HepG2 (cell line): Measurements from ENCODE around the gene FCN3. TPM values are rescaled to one million over a fixed set of nuclear protein-coding genes. Genes with fewer than 3 reads are reported as not detected.

Source experiments
- ATAC-seq: fragments of 200-7000 bp; cut with Tn5 transposase; 3 replicates; pipeline ENCODE4 v1.9.1; 2020; ENCODE audit warnings: mild to moderate bottlenecking, moderate library complexity
- BruUV-seq: library from RNA; stranded (reverse); fragments of 400-500 nt; replicated peaks from 2 replicates; lab custom pipeline; 2021; lab: Mats Ljungman, UMichigan
- CTCF ChIA-PET: fragments of 300-600 bp; formaldehyde crosslinking; extraction: SDS; loops from one replicate; lab custom pipeline; 2021; ENCODE audit warnings: low total read pairs, inconsistent platforms, low intra/inter-chr PET ratio; lab: Yijun Ruan, JAX
- POLR2A ChIA-PET: fragments of 350-600 bp; sonication (Branson Sonifier 250); formaldehyde crosslinking; loops from one replicate; lab custom pipeline; 2020; ENCODE audit warnings: antibody characterized with exemption, inconsistent platforms; lab: Yijun Ruan, JAX
- DNase-seq: peaks from one replicate; pipeline ENCODE4 v3.0.0-alpha.2; 2015; ENCODE audit warnings: low spot score
- FAIRE-seq: peaks from 3 replicates; lab custom pipeline; 2011; peaks lifted over from hg19 to GRCh38; lab: Jason Lieb, UNC
- H2AFZ ChIP-seq: one replicate; pipeline ENCODE4 v1.6.1; 2011; ENCODE audit warnings: low read length, inconsistent platforms
- H3K27ac ChIP-seq: fragments of 300-600 bp; 3 replicates; pipeline ENCODE4 v1.8.0; 2011; ENCODE audit warnings: mixed run types, mild to moderate bottlenecking, mixed read lengths, low read length, inconsistent platforms; ENCODE audit not compliant: insufficient read depth; ENCODE audit errors: extremely low read length
- H3K27me3 ChIP-seq, 2 experiments: fragments of 200-600 bp in 1 of 2; 2 replicates in 1 of 2; 3 replicates in 1 of 2; pipeline versions ENCODE4 v1.6.0 to v1.8.0; 2011; ENCODE audit warnings: low read length in 2 of 2, mild to moderate bottlenecking in 2 of 2, moderate library complexity in 2 of 2, inconsistent platforms in 1 of 2; ENCODE audit not compliant: insufficient read depth in 2 of 2, control insufficient read depth in 1 of 2
- H3K36me3 ChIP-seq, 2 experiments: fragments of 200-600 bp in 1 of 2; replicated peaks in 1 of 2; 2 replicates in 1 of 2; 3 replicates in 1 of 2; pipeline versions ENCODE4 v1.5.1 to v1.8.0; 2011; ENCODE audit warnings: low read length in 2 of 2, inconsistent platforms in 1 of 2; ENCODE audit not compliant: insufficient read depth in 2 of 2, control insufficient read depth in 1 of 2
- H3K4me1 ChIP-seq: 2 replicates; pipeline ENCODE4 v1.5.1; 2012; ENCODE audit warnings: low read length, inconsistent platforms; ENCODE audit not compliant: insufficient read depth
- H3K4me2 ChIP-seq: 2 replicates; pipeline ENCODE4 v1.6.0; 2011; ENCODE audit warnings: low read depth, low read length, inconsistent platforms
- H3K4me3 ChIP-seq, 3 experiments: fragments of 200-600 bp in 1 of 3; sonication (generic), shearing (Covaris generic) in 1 of 3; replicated peaks in 1 of 3; 2 replicates each; pipeline ENCODE4 v1.5.1; 2011 to 2016; ENCODE audit warnings: low read length in 3 of 3, inconsistent platforms in 2 of 3, low read depth in 2 of 3, mild to moderate bottlenecking in 2 of 3, control low read depth in 1 of 3, mixed read lengths in 1 of 3; ENCODE audit not compliant: insufficient read depth in 1 of 3
- H3K79me2 ChIP-seq: one replicate; pipeline ENCODE4 v1.6.1; 2011; ENCODE audit warnings: low read length, inconsistent platforms; ENCODE audit not compliant: insufficient read depth
- H3K9ac ChIP-seq: 2 replicates; pipeline ENCODE4 v1.6.0; 2011; ENCODE audit warnings: mild to moderate bottlenecking, low read depth, low read length, inconsistent platforms; ENCODE audit not compliant: insufficient read depth
- H3K9me3 ChIP-seq: 2 replicates; pipeline ENCODE4 v1.5.1; 2012; ENCODE audit warnings: mild to moderate bottlenecking, low read length
- H4K20me1 ChIP-seq: 2 replicates; pipeline ENCODE4 v1.6.0; 2011; ENCODE audit warnings: inconsistent platforms, mild to moderate bottlenecking, low read length, moderate library complexity; ENCODE audit not compliant: insufficient read depth
- BORCS8-MEF2B ChIP-seq: sonication (generic); formaldehyde crosslinking; IDR thresholded peaks from 2 replicates; pipeline ENCODE4 v1.8.0; 2022; ENCODE audit warnings: mild to moderate bottlenecking, missing genetic modification reagents
- E2F5 ChIP-seq: sonication (generic); formaldehyde crosslinking; conservative IDR thresholded peaks from 2 replicates; pipeline ENCODE4 v1.4.0; 2020; ENCODE audit warnings: missing genetic modification reagents
- HDAC6 ChIP-seq: fragments of 200-600 bp; sonication (generic); IDR thresholded peaks from 2 replicates; pipeline ENCODE4 v1.7.0; 2017; ENCODE audit warnings: mild to moderate bottlenecking, antibody characterized with exemption, low read length, low read depth
- NFKBIZ ChIP-seq: IDR thresholded peaks from 2 replicates; pipeline ENCODE4 v1.6.1; 2018; ENCODE audit warnings: missing genetic modification reagents, missing compliant biosample characterization
- NR2F6 ChIP-seq, 2 experiments: IDR thresholded peaks; 2 replicates each; pipeline ENCODE4 v1.6.1; 2016; ENCODE audit warnings: antibody characterized with exemption in 1 of 2, mild to moderate bottlenecking in 1 of 2
- SIX1 ChIP-seq: sonication (generic); formaldehyde crosslinking; IDR thresholded peaks from 2 replicates; pipeline ENCODE4 v1.4.0; 2020; ENCODE audit warnings: missing genetic modification reagents, borderline replicate concordance
- SKI ChIP-seq: fragments of 450-650 bp; IDR thresholded peaks from one replicate; pipeline ENCODE4 v1.6.1; 2018; ENCODE audit warnings: mild to moderate bottlenecking; ENCODE audit not compliant: partially characterized antibody
- ZNF205 ChIP-seq: IDR thresholded peaks from 2 replicates; pipeline ENCODE4 v1.6.1; 2018; ENCODE audit warnings: missing biosample characterization, missing genetic modification reagents
- ZNF33B ChIP-seq: sonication (generic); formaldehyde crosslinking; IDR thresholded peaks from 2 replicates; pipeline ENCODE4 v1.5.1; 2020; ENCODE audit warnings: mild to moderate bottlenecking, missing genetic modification reagents
- ZNF546 ChIP-seq: sonication (generic); formaldehyde crosslinking; conservative IDR thresholded peaks from 2 replicates; pipeline ENCODE4 v1.8.1; 2023; ENCODE audit warnings: mild to moderate bottlenecking, missing genetic modification reagents
- ZNF589 ChIP-seq: sonication (generic); formaldehyde crosslinking; conservative IDR thresholded peaks from 2 replicates; pipeline ENCODE4 v1.8.0; 2022; ENCODE audit warnings: mild to moderate bottlenecking, moderate library complexity, missing genetic modification reagents
- ZNF597 ChIP-seq: sonication (generic); formaldehyde crosslinking; IDR thresholded peaks from 2 replicates; pipeline ENCODE4 v1.5.0; 2020; ENCODE audit warnings: missing genetic modification reagents
- ZNF773 ChIP-seq: sonication (generic); formaldehyde crosslinking; IDR thresholded peaks from 2 replicates; pipeline ENCODE4 v1.4.0; 2020; ENCODE audit warnings: missing genetic modification reagents, borderline replicate concordance
- WGBS: methylation state at CpG from one replicate; pipeline ENCODE4 v1.1.6; 2017; ENCODE audit warnings: low lambda C conversion rate; 5-methylcytosine and 5-hydroxymethylcytosine counted together
- in situ Hi-C: cut with HindIII; loops from 2 replicates; pipeline ENCODE4 v1.10.0; 2017; ENCODE audit warnings: low pct_unique_long_range_greater_than_20kb; ENCODE audit not compliant: extremely low pct_ligation_motif_present
- intact Hi-C: fragments of 100-400 bp; cut with micrococcal nuclease; formaldehyde crosslinking; loops from one replicate; pipeline ENCODE4 v1.10.0; 2022; ENCODE audit not compliant: unreplicated experiment
- polyA plus RNA-seq, 8 experiments: library from polyadenylated mRNA; depleted of rRNA in 3 of 8; stranded (reverse) in 7 of 8; unstranded in 1 of 8; fragments of >200 nt; fragmentation: Illumina TruSeq in 4 of 8; extraction: Trizol in 4 of 8; gene quantifications; 2 replicates each; pipeline versions ENCODE4 v1.2.1 to v1.2.3, GENCODE V29; 2011 to 2016; ENCODE audit warnings: low read depth in 4 of 8, missing spikeins in 1 of 8, mixed read lengths in 1 of 8; ENCODE audit not compliant: insufficient read depth in 1 of 8
- total RNA-seq, 5 experiments: library from RNA; depleted of rRNA; stranded (reverse); fragments of >200 nt; fragmentation: Illumina TruSeq; extraction: Trizol; gene quantifications; 2 replicates each; pipeline ENCODE4 v1.2.3, GENCODE V29; 2016; ENCODE audit warnings: low read depth in 1 of 5
- TF ChIP-seq, protein P1 (sequence below): IDR thresholded peaks from 2 replicates; pipeline ENCODE4 v1.6.1; 2018; ENCODE audit warnings: missing genetic modification reagents, mild to moderate bottlenecking, missing compliant biosample characterization

Gene FCN3
- total and polyA plus RNA-seq, 2 of the 13 experiments (the other 11 are each of a cell fraction or from before 2014, with no cell fraction given) = not detected

DNA sequence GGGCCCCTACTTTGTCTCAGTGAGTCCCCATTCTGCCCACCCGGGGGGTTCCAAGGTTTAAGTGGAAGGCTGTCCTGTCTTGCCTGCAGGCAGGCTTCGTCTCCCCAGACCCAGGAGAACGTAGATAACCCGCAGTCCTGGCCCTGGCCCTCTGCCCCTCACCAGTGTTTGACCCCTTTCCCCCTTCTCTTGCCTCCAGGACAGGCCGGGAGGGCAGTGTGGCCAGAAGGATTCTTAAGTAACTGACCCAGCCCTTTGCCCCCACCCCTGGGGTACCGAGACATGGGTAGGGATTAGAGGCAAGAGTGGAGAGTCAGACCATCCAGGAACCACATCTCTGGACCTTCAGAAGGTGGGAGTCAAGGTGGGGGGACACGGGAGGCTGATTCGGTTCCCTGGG lies 43.8 kb downstream of the FCN3 start:
- Histone ChIP-seq H2AFZ (no peak overlapping the region), H3K79me2 (peaks cover 14% of the 10 kb centered on the region), H4K20me1 (no peaks in the 10 kb centered on the region), H3K27ac (no peak overlapping the region), H3K9ac (no peak overlapping the region), H3K4me2 (no peak overlapping the region), H3K4me1 (no peaks in the 10 kb centered on the region), H3K36me3 (peaks cover 17 to 81% of the 10 kb centered on the region in 2 experiments), H3K27me3 (no peaks in the 10 kb centered on the region), H3K4me3 (no peak overlapping the region), H3K9me3 (no peaks in the 10 kb centered on the region)
- DNase-seq = no peak
- POLR2A ChIA-PET = interaction anchor here (1.0 kb wide), 1 partner anchor 12 kb away, joined by 3 read pairs; no protein-coding TSS in a partner anchor
- FAIRE-seq = no peak
- BruUV-seq = no TSS peak
- WGBS = 98% methylated on average over 8 of the region's 8 CpGs
- TF ChIP-seq HDAC6 = no peak
- TF ChIP-seq ZNF773 (CRISPR knock-in tag) = no peak
- intact Hi-C loops = no loop called here
- in situ Hi-C loops = no loop called here
- CTCF ChIA-PET = no interaction called here
- ATAC-seq = no peak

- in situ Hi-C loops (no loop called here), intact Hi-C loops (no loop called here)
- H3K36me3 ChIP-seq = peaks cover 6 to 70% of the 10 kb centered on the region in 2 experiments; a peak in 4 of 5 replicates
- H3K27me3 ChIP-seq = no peaks in the 10 kb centered on the region
- H3K9ac ChIP-seq = no peak overlapping the region
- BruUV-seq = no TSS peak
- H3K4me3 ChIP-seq = no peak overlapping the region
- H3K27ac ChIP-seq = no peak overlapping the region
- ChIA-PET POLR2A (no interaction called here), CTCF (no interaction called here)
- no peak overlapping the region for H2AFZ ChIP-seq
- WGBS = 92% methylated on average over 5 of the region's 5 CpGs
- H3K79me2 ChIP-seq = peaks cover 28% of the 10 kb centered on the region
- no peaks in the 10 kb centered on the region for H3K9me3 ChIP-seq
- H4K20me1 ChIP-seq = no peaks in the 10 kb centered on the region
- DNase-seq (no peak), FAIRE-seq (no peak), ATAC-seq (no peak)
- no peak overlapping the region for H3K4me2 ChIP-seq
- peaks cover 16% of the 10 kb centered on the region for H3K4me1 ChIP-seq
- TF ChIP-seq BORCS8-MEF2B (CRISPR knock-in tag) = no peak
- no peak for TF ChIP-seq ZNF33B
- no peak for TF ChIP-seq SIX1
- TF ChIP-seq ZNF589 (CRISPR knock-in tag) = no peak
- no peak for TF ChIP-seq ZNF546
- no peak for TF ChIP-seq NR2F6 (IDR thresholded peaks at IDR 0.05)
- TF ChIP-seq NR2F6 (CRISPR knock-in tag; IDR thresholded peaks at IDR 0.05) = no peak
- no peak for TF ChIP-seq NFKBIZ
- TF ChIP-seq, protein P1, sequence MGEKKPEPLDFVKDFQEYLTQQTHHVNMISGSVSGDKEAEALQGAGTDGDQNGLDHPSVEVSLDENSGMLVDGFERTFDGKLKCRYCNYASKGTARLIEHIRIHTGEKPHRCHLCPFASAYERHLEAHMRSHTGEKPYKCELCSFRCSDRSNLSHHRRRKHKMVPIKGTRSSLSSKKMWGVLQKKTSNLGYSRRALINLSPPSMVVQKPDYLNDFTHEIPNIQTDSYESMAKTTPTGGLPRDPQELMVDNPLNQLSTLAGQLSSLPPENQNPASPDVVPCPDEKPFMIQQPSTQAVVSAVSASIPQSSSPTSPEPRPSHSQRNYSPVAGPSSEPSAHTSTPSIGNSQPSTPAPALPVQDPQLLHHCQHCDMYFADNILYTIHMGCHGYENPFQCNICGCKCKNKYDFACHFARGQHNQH (CRISPR knock-in tag) = no peak
- no peak for TF ChIP-seq SKI
- TF ChIP-seq ZNF597 (CRISPR knock-in tag) = no peak
- no peak for TF ChIP-seq E2F5 (CRISPR knock-in tag)
- no peak for TF ChIP-seq ZNF205 (CRISPR knock-in tag)
Observed at GRCh38 chr1:27327964-27328363, 46.7 kb downstream of the FCN3 start.
